Ascending aorta (tissue), 2 donors: ENCODE results near the gene PEAK1. TPM values are rescaled to one million over a fixed set of nuclear protein-coding genes. Genes with fewer than 3 reads are reported as not detected.
"Not testable (repeated sequence)": the region's sequence is repeated elsewhere in the genome, so short reads cannot be mapped to it uniquely, and the experiment has no call there.

Experiments used
- DNase-seq, 2 donors: peaks; one replicate each; pipeline ENCODE4 v3.0.0-alpha.2; 2019; ENCODE audit warnings: low spot score in 2 of 2
- H3K27ac ChIP-seq, 2 donors: fragments of 200-600 bp; sonication (generic); one replicate each; pipeline ENCODE4 v1.5.1; 2016 to 2017; ENCODE audit warnings: mild to moderate bottlenecking in 1 of 2
- H3K27me3 ChIP-seq: fragments of 200-600 bp; sonication (generic); one replicate; pipeline ENCODE4 v1.5.1; 2017
- H3K36me3 ChIP-seq, 2 donors: fragments of 200-600 bp; sonication (generic); one replicate each; pipeline ENCODE4 v1.5.1; 2016
- H3K4me1 ChIP-seq, 2 donors: fragments of 200-600 bp; sonication (generic); one replicate each; pipeline ENCODE4 v1.5.1; 2016 to 2017; ENCODE audit warnings: mild to moderate bottlenecking in 1 of 2
- H3K4me3 ChIP-seq, 2 donors: fragments of 200-600 bp; sonication (generic); one replicate each; pipeline ENCODE4 v1.5.1; 2016 to 2017; ENCODE audit warnings: mild to moderate bottlenecking in 1 of 2
- H3K9me3 ChIP-seq, 2 donors: fragments of 200-600 bp; sonication (generic); one replicate each; pipeline ENCODE4 v1.5.1; 2016
- intact Hi-C: fragments of 100-400 bp; cut with DNase I; formaldehyde crosslinking; loops from one replicate; pipeline ENCODE4 v1.15.1; 2023
- total RNA-seq: library from RNA; depleted of rRNA; stranded (reverse); fragments of >200 nt; gene quantifications from one replicate; pipeline ENCODE4 v1.1.0, GENCODE V29; 2016
- TF ChIP-seq, protein P1 (sequence below), 3 experiments: fragments of 200-600 bp in 2 of 3; fragments of 450-650 bp in 1 of 3; sonication (generic) in 2 of 3; IDR thresholded peaks; one replicate each; pipeline ENCODE4 v1.5.1; 2016 to 2019; ENCODE audit warnings: antibody characterized with exemption in 3 of 3, mild to moderate bottlenecking in 1 of 3, moderate library complexity in 1 of 3

PEAK1 gene
- total RNA-seq, 1 donor from 2014 or later, result 53.7 TPM

DNA sequence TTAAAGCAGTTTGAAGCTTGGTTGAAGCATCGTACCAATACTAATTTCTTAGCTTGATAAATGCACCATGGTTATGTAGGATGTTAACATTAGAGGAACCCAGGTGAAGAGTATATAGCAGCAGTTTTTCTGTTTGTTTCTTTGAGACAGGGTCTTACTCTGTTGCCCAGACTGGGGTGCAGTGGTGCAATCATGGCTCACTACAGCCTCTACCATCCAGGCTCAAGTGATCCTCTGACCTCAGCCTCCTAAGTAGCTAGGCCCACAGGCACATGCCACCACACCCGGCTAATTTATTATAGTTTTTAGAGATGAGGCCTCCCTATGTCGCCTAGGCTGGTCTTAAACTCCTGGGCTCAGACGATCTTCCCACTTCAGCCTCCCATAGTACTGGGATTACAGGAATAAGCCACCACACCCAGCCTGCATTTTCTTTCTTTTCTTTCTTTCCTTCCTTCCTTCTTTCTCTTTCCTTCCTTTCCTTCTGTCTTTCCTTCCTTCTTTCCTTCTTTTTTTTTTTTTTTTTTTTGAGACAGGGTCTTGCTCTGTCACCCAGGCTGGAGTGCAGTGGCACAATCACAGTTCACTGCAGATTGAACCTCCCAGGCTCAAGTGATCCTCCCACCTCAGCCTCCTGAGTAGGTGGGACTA, 6.1 kb downstream of the PEAK1 start:
- no peaks in the 10 kb centered on the region for H3K27me3 ChIP-seq
- no peak overlapping the region for H3K4me3 ChIP-seq
- intact Hi-C loops, result loop anchor here (10.0 kb wide), 1 partner anchor 661 kb away; the partner anchor contains the start of gene TBC1D2B
- H3K4me1 ChIP-seq, result peaks cover 0 to 15% of the 10 kb centered on the region in 2 donors
- no peaks in the 10 kb centered on the region for H3K9me3 ChIP-seq
- no peak overlapping the region for H3K27ac ChIP-seq
- DNase-seq, result no peak
- no peaks in the 10 kb centered on the region for H3K36me3 ChIP-seq
- TF ChIP-seq, protein P1, sequence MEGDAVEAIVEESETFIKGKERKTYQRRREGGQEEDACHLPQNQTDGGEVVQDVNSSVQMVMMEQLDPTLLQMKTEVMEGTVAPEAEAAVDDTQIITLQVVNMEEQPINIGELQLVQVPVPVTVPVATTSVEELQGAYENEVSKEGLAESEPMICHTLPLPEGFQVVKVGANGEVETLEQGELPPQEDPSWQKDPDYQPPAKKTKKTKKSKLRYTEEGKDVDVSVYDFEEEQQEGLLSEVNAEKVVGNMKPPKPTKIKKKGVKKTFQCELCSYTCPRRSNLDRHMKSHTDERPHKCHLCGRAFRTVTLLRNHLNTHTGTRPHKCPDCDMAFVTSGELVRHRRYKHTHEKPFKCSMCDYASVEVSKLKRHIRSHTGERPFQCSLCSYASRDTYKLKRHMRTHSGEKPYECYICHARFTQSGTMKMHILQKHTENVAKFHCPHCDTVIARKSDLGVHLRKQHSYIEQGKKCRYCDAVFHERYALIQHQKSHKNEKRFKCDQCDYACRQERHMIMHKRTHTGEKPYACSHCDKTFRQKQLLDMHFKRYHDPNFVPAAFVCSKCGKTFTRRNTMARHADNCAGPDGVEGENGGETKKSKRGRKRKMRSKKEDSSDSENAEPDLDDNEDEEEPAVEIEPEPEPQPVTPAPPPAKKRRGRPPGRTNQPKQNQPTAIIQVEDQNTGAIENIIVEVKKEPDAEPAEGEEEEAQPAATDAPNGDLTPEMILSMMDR (IDR thresholded peaks at IDR 0.05), result no peak

DNA sequence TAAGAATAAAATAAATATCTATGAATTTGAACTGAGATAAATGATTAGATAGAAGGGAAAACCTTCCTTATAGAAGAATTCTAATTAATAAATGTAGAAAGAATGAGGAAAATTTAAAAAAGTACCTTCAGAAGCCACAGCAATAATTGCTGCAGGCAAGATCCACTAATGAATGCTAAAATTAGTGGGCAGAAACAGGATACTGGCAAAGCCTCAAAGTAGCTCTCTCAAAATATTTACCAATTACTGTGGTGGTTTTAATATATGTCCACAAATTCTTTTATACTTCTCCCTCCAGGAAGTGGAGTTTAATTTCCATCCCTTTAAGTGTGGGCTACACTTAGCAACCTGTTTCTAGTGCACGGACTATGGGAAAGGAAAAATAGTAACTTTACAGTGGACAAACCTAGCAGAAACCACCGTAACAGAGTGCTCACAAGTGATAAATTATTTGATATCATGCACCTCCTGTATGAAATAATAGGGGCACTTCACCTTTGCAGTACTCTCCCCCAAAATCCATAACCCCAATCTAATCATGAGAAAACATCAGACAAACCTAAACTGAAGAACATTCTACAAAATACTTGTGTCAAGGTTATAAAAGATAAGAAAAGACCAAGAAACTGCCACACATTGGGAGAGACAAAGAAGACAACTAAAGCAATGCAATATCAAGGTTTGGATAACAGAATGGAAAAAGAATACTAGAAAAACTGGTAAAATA, 6.8 kb downstream of the PEAK1 start:
- Histone ChIP-seq H3K27ac (no peak overlapping the region), H3K4me3 (no peak overlapping the region), H3K36me3 (no peaks in the 10 kb centered on the region), H3K9me3 (no peaks in the 10 kb centered on the region), H3K27me3 (no peaks in the 10 kb centered on the region), H3K4me1 (peaks cover 0 to 11% of the 10 kb centered on the region in 2 donors)
- TF ChIP-seq, protein P1 (IDR thresholded peaks at IDR 0.05), result no peak
- intact Hi-C loops, result loop anchor here (10.0 kb wide), 1 partner anchor 662 kb away; the partner anchor contains the start of gene TBC1D2B
- DNase-seq, result no peak

DNA sequence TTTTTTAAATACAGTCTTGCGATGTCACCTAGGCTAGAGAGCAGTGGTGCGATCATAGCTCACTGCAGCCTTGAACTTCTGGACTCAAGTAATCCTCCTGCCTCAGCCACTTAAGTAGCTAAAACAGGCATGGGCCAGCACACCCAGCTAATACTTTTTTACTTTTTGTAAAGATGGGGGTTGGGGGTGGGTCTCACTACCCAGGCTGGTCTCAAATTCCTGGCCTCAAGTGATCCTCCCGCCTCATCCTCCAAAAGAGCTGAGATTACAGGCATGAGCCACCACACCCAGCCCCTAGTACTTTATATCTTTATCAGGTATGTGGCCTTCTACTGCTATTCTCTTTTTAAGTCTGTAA, 8.3 kb downstream of the PEAK1 start:
- intact Hi-C loops, result loop anchor here (10.0 kb wide), 1 partner anchor 663 kb away; the partner anchor contains the start of gene TBC1D2B
- H3K36me3 ChIP-seq, result no peaks in the 10 kb centered on the region

DNA sequence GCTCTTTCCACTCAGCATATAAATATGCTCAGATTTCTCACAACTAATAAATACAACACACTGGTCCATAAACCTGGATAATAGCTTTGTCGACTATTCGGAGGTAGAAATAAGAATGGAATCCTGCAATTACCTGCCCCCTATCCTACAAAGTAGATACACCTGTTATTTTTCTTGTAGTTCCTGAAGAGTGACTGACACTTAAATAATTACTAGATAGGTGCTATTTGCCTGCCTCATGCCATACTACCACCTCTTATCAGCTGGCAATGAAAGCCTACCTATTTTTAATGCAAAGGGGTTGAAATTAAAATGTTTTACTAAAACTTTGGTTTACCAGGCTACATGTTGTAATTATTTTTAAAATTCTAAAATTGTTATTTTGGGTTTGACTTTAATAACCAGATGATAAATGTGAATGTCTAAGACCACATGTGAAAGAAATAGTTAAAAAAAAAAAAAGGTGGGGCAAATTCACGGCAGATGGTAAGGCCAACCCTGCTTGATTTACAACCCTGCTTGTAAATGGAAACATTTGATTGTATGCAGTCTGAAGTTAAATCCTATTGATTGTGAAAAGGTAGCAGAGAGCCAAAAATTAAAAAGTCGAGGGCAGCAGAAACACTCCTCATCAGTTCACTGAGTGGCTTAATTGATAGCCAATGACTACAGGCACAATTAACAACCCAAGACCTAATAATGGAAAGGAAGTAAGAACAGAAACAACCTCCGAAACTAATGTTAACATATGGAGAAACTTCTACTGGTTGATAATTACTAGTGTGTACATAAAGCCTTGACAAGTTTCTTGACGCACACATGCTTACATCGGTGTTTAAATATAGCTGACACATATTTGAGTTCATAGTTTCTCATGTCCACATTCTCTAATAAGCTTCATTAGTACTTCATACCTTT, 8.9 kb downstream of the PEAK1 start:
- Histone ChIP-seq H3K4me3 (no peak overlapping the region), H3K27me3 (no peaks in the 10 kb centered on the region), H3K9me3 (no peaks in the 10 kb centered on the region), H3K4me1 (no peaks in the 10 kb centered on the region), H3K36me3 (no peaks in the 10 kb centered on the region), H3K27ac (no peak overlapping the region)
- TF ChIP-seq, protein P1 (IDR thresholded peaks at IDR 0.05), result no peak
- intact Hi-C loops, result loop anchor here (10.0 kb wide), 1 partner anchor 664 kb away; the partner anchor contains the start of gene TBC1D2B
- no peak for DNase-seq

More for the DNA sequence above, 8.3 kb downstream of the PEAK1 start:
- Histone ChIP-seq H3K27ac (no peak overlapping the region), H3K27me3 (no peaks in the 10 kb centered on the region), H3K9me3 (no peaks in the 10 kb centered on the region), H3K4me3 (no peak overlapping the region), H3K4me1 (peaks cover 0 to 4% of the 10 kb centered on the region in 2 donors)
- TF ChIP-seq, protein P1 (IDR thresholded peaks at IDR 0.05), result no peak
- no peak for DNase-seq

DNA sequence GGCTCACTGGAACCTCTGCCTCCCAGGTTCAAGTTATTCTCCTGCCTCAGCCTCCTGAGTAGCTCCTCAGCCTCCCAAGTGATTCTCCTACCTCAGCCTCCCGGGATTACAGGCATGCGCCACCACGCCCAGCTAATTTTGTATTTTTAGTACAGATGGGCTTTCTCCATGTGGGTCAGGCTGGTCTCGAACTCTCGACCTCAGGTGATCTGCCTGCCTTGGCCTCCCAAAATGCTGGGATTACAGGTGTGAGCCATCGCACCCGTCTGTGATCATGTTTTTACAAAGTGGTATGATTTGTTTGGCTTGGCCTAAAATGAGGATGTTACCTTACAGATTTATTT, 9.8 kb downstream of the PEAK1 start:
- not testable (repeated sequence) for H3K4me1 ChIP-seq, H3K9me3 ChIP-seq, H3K27ac ChIP-seq, DNase-seq, H3K36me3 ChIP-seq, H3K4me3 ChIP-seq, H3K27me3 ChIP-seq
- intact Hi-C loops, result loop anchor here (10.0 kb wide), 1 partner anchor 665 kb away; the partner anchor contains the start of gene TBC1D2B
